Hair follicular keratinocyte (primary cell): ENCODE measurements around the gene BCAS2. TPM values are rescaled to one million over a fixed set of nuclear protein-coding genes. Genes with fewer than 3 reads are reported as not detected.

Source experiments
- total RNA-seq: library from RNA; depleted of rRNA; stranded (reverse); fragments of >200 nt; gene quantifications from 2 replicates; pipeline ENCODE4 v1.2.3, GENCODE V29; 2015

Gene BCAS2
- total RNA-seq: 35.8 and 44.3 TPM in 2 replicates

DNA sequence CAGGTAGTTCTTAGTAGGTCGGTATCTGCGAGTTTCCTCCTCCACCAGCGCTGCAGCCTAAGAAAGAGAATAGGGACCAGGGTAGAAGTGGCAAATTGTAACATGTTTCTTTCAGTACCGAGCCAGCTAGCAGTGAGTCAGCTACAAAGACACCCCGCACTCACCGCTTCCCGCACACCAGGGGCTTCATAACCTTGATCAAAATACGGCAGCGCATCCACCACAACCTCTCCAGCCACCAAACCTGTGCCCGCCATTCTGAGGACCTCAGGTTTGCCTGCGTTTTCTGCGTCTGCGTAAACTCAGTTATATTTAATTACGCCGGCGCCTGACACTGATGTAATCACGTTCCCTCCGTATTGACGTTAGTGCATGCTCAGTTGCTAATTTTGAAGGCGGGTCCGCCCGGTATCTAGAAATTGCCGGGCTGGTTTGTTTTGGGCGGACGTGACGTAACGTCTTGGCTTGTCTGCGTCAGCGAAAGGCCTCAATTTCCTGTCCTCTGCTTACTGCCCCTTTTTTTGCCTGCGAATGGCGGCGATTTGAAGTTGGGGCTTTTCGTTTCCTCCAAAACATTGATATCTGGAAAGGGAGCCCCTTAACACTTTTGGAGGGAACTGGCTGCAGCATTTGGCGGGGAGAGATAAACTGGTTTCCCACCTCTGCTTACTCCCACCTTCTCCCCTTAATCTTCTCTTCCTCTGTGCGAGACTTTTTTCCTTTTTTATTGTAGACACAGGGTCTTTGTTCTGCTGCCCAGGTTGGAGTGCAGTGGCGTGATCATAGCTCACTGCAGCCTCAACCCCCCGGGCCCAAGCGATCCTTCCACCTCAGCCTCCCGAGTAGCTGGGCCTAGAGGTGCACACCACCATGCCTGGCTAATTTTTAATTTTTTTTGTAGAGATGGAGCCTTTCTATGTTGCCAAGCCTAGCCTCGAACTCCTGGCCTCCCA lies at the start of gene BCAS2:
Gene BCAS2, minus strand, starts transcription at position 281 of the 953 bp plus-strand sequence. Its CDS starts 24 bp downstream, at position 257.

Other genes starting within 250 kb of the BCAS2 start
- gene TRIM33, start 70.4 kb downstream of the BCAS2 start, total RNA-seq: 12.4 and 12.5 TPM in 2 replicates
- gene DENND2C, start 88.4 kb upstream of the BCAS2 start, total RNA-seq: 6.2 and 9.2 TPM in 2 replicates
- not detected in 2 replicates for gene AMPD1, start 113.9 kb upstream of the BCAS2 start, total RNA-seq
- gene NRAS, start 135.2 kb upstream of the BCAS2 start, total RNA-seq: 54.1 and 58.5 TPM in 2 replicates
- 311 and 386 TPM in 2 replicates for gene CSDE1, start 176.4 kb upstream of the BCAS2 start, total RNA-seq
- 38.7 and 75.5 TPM in 2 replicates for gene SIKE1, start 199.1 kb upstream of the BCAS2 start, total RNA-seq